B cell (primary cell): ENCODE data around the gene NDUFAF2.
"Not testable (repeated sequence)": the region's sequence is repeated elsewhere in the genome, so short reads cannot be mapped to it uniquely, and the experiment has no call there.

ENCODE experiments used
- CTCF ChIP-seq: fragments of 200-600 bp; IDR thresholded peaks from one replicate; pipeline ENCODE4 v1.8.0; 2022; ENCODE audit warnings: antibody characterized with exemption, mild to moderate bottlenecking
- EZH2 ChIP-seq: IDR thresholded peaks from 2 replicates; pipeline ENCODE4 v1.6.1; 2012; ENCODE audit warnings: borderline replicate concordance, low read depth, mild to moderate bottlenecking, moderate library complexity, low read length; ENCODE audit not compliant: insufficient read depth, poor library complexity, severe bottlenecking

- not testable (repeated sequence) for TF ChIP-seq CTCF, EZH2
Observed at GRCh38 chr5:60982127-60982526, 37.1 kb downstream of the NDUFAF2 start.
